ENCODE measurements around the gene S100A3. TPM values are rescaled to one million over a fixed set of nuclear protein-coding genes. Genes with fewer than 3 reads are reported as not detected.
"Not testable (repeated sequence)": the region's sequence is repeated elsewhere in the genome, so short reads cannot be mapped to it uniquely, and the experiment has no call there.

S100A3 gene
- total and polyA plus RNA-seq, 2 of the 13 experiments (the other 11 are each of a cell fraction or from before 2014, with no cell fraction given): 2.5 to 4.5 TPM

DNA sequence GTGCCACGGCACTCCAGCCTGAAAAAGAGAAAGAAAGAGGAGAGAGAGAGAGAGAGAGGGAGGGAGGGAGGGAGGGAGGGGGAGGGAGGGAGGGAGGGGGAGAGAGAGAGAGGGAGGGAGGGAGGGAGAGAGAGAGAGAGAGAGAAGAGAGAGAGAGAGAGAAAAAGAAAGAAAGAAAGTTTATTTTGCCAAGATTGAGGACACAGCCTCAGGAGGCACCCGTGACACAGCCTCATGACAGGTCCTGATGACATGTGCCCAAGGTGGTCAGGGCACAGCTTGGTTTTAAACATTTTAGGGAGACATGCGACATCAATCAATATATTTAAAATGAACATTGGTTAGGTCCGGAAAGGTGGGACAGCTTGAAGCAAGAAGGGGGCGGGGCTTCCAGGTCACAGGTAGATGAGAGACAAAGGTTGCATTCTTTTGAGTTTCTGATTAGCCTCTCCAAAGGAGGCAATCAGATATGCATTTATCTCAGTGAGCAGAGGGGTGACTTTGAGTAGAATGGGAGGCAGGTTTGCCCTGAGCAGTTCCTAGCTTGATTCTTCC lies 28.8 kb downstream of the S100A3 start:
- DNase-seq (ENCODE audit: low spot score); H2AFZ ChIP-seq (ENCODE audit: low read length); H3K36me3 ChIP-seq (replicated peaks in 1 of 2; ENCODE audit: control insufficient read depth in 1 of 2, insufficient read depth in 2 of 2, low read length in 2 of 2); H3K9me3 ChIP-seq (ENCODE audit: low read length); intact Hi-C loops (cut with micrococcal nuclease; ENCODE audit: unreplicated experiment); FAIRE-seq; CTCF ChIA-PET (ENCODE audit: low intra/inter-chr PET ratio, low total read pairs); in situ Hi-C loops (cut with HindIII; ENCODE audit: extremely low pct_ligation_motif_present, low pct_unique_long_range_greater_than_20kb); H3K9ac ChIP-seq (ENCODE audit: insufficient read depth, low read depth, low read length); ATAC-seq; H3K27me3 ChIP-seq (ENCODE audit: control insufficient read depth in 1 of 2, insufficient read depth in 2 of 2, low read length in 2 of 2); H3K4me2 ChIP-seq (ENCODE audit: low read depth, low read length); BruUV-seq (replicated peaks); H3K27ac ChIP-seq (ENCODE audit: extremely low read length, insufficient read depth, low read length); H3K4me3 ChIP-seq (replicated peaks in 1 of 3; ENCODE audit: insufficient read depth in 1 of 3, low read depth in 2 of 3, low read length in 3 of 3); H4K20me1 ChIP-seq (ENCODE audit: insufficient read depth, low read length); H3K79me2 ChIP-seq (ENCODE audit: insufficient read depth, low read length); H3K4me1 ChIP-seq (ENCODE audit: insufficient read depth, low read length): not testable (repeated sequence)
- 29% methylated on average over 5 of the region's 5 CpGs for WGBS (ENCODE audit: low lambda C conversion rate)
- POLR2A ChIA-PET: interaction anchor here (1.3 to 1.7 kb wide), 2 partner anchors 52 to 114 kb away, joined by 3 to 4 read pairs; partner anchors contain the start of gene CHTOP
- peak; percentile 33 for TF ChIP-seq HNRNPK (IDR thresholded peaks at IDR 0.05; ENCODE audit: low read depth, low read length, poor library complexity, severe bottlenecking)

DNA sequence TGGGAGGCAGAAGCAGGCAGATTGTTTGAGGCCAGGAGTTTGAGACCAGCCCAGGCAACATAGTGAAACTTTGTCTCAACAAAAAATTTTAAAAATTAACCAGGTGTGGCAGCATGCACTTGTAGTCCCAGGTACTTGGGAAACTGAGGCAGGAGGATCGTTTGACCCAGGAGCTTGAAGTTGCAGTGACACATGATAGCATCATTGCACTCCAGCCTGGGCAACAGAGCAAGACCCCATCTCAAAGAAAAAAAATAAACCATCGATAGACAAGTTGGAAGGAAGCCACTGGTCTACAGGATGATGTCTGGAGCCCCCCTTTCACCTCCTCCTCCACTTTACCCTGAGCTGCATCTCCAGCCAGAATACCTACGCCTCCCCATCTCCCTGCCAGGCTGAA lies 29.8 kb downstream of the S100A3 start:
- Histone ChIP-seq H3K4me3 (replicated peaks in 1 of 3; ENCODE audit: insufficient read depth in 1 of 3, low read depth in 2 of 3, low read length in 3 of 3) (no peak overlapping the region), H3K36me3 (replicated peaks in 1 of 2; ENCODE audit: control insufficient read depth in 1 of 2, insufficient read depth in 2 of 2, low read length in 2 of 2) (no peaks in the 10 kb centered on the region), H3K79me2 (ENCODE audit: insufficient read depth, low read length) (no peaks in the 10 kb centered on the region), H2AFZ (ENCODE audit: low read length) (no peak overlapping the region), H3K4me1 (ENCODE audit: insufficient read depth, low read length) (no peaks in the 10 kb centered on the region), H4K20me1 (ENCODE audit: insufficient read depth, low read length) (no peaks in the 10 kb centered on the region), H3K4me2 (ENCODE audit: low read depth, low read length) (no peak overlapping the region), H3K27me3 (ENCODE audit: control insufficient read depth in 1 of 2, insufficient read depth in 2 of 2, low read length in 2 of 2) (no peaks in the 10 kb centered on the region; a peak in 2 of 5 replicates), H3K9me3 (ENCODE audit: low read length) (no peaks in the 10 kb centered on the region), H3K9ac (ENCODE audit: insufficient read depth, low read depth, low read length) (no peak overlapping the region), H3K27ac (ENCODE audit: extremely low read length, insufficient read depth, low read length) (no peak overlapping the region)
- in situ Hi-C loops (cut with HindIII; ENCODE audit: extremely low pct_ligation_motif_present, low pct_unique_long_range_greater_than_20kb) (loop anchor here (10.0 kb wide), 2 partner anchors 226 to 256 kb away; partner anchors contain the start of gene SLC27A3), intact Hi-C loops (cut with micrococcal nuclease; ENCODE audit: unreplicated experiment) (no loop called here)
- FAIRE-seq (no peak), ATAC-seq (no peak), DNase-seq (ENCODE audit: low spot score) (no peak)
- BruUV-seq (replicated peaks): no TSS peak
- CTCF ChIA-PET (ENCODE audit: low intra/inter-chr PET ratio, low total read pairs): no interaction called here
- 29% methylated on average over 3 of the region's 3 CpGs for WGBS (ENCODE audit: low lambda C conversion rate)
- POLR2A ChIA-PET: no interaction called here
- TF ChIP-seq NCOA1 (CRISPR knock-in tag; IDR thresholded peaks at IDR 0.05) (no peak), RARA (CRISPR knock-in tag; IDR thresholded peaks at IDR 0.05) (no peak), ZNF350 (CRISPR knock-in tag; IDR thresholded peaks at IDR 0.05; ENCODE audit: borderline replicate concordance, low read depth) (no peak), SAFB2 (CRISPR knock-in tag; IDR thresholded peaks at IDR 0.05; ENCODE audit: borderline replicate concordance, low read depth) (no peak)
- TF ChIP-seq, protein P1, sequence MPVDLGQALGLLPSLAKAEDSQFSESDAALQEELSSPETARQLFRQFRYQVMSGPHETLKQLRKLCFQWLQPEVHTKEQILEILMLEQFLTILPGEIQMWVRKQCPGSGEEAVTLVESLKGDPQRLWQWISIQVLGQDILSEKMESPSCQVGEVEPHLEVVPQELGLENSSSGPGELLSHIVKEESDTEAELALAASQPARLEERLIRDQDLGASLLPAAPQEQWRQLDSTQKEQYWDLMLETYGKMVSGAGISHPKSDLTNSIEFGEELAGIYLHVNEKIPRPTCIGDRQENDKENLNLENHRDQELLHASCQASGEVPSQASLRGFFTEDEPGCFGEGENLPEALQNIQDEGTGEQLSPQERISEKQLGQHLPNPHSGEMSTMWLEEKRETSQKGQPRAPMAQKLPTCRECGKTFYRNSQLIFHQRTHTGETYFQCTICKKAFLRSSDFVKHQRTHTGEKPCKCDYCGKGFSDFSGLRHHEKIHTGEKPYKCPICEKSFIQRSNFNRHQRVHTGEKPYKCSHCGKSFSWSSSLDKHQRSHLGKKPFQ (CRISPR knock-in tag; IDR thresholded peaks at IDR 0.05; ENCODE audit: insufficient replicate concordance): no peak
- TF ChIP-seq, protein P2, sequence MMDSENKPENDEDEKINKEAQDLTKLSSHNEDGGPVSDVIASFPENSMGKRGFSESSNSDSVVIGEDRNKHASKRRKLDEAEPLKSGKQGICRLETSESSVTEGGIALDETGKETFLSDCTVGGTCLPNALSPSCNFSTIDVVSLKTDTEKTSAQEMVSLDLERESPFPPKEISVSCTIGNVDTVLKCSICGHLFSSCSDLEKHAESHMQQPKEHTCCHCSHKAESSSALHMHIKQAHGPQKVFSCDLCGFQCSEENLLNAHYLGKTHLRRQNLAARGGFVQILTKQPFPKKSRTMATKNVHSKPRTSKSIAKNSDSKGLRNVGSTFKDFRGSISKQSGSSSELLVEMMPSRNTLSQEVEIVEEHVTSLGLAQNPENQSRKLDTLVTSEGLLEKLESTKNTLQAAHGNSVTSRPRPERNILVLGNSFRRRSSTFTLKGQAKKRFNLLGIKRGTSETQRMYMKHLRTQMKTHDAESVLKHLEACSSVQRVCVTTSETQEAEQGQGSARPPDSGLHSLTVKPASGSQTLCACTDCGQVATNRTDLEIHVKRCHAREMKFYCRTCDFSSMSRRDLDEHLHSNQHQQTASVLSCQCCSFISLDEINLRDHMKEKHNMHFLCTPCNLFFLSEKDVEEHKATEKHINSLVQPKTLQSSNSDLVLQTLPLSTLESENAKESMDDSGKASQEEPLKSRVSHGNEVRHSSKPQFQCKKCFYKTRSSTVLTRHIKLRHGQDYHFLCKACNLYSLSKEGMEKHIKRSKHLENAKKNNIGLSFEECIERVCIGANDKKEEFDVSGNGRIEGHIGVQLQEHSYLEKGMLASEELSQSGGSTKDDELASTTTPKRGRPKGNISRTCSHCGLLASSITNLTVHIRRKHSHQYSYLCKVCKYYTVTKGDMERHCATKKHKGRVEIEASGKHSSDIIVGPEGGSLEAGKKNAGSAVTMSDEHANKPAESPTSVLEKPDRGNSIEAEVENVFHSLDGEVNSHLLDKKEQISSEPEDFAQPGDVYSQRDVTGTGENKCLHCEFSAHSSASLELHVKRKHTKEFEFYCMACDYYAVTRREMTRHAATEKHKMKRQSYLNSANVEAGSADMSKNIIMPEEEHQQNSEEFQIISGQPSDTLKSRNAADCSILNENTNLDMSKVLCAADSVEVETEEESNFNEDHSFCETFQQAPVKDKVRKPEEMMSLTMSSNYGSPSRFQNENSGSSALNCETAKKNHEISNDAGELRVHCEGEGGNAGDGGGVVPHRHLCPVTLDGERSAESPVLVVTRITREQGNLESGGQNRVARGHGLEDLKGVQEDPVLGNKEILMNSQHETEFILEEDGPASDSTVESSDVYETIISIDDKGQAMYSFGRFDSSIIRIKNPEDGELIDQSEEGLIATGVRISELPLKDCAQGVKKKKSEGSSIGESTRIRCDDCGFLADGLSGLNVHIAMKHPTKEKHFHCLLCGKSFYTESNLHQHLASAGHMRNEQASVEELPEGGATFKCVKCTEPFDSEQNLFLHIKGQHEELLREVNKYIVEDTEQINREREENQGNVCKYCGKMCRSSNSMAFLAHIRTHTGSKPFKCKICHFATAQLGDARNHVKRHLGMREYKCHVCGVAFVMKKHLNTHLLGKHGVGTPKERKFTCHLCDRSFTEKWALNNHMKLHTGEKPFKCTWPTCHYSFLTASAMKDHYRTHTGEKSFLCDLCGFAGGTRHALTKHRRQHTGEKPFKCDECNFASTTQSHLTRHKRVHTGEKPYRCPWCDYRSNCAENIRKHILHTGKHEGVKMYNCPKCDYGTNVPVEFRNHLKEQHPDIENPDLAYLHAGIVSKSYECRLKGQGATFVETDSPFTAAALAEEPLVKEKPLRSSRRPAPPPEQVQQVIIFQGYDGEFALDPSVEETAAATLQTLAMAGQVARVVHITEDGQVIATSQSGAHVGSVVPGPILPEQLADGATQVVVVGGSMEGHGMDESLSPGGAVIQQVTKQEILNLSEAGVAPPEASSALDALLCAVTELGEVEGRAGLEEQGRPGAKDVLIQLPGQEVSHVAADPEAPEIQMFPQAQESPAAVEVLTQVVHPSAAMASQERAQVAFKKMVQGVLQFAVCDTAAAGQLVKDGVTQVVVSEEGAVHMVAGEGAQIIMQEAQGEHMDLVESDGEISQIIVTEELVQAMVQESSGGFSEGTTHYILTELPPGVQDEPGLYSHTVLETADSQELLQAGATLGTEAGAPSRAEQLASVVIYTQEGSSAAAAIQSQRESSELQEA (CRISPR knock-in tag; IDR thresholded peaks at IDR 0.05; ENCODE audit: not compliant biosample characterization): no peak

All from HepG2 (cell line).